WTC11 (cell line): ENCODE results near the gene IRF8. TPM values are rescaled to one million over a fixed set of nuclear protein-coding genes. Genes with fewer than 3 reads are reported as not detected.

ENCODE experiments used
- ATAC-seq: fragments of 200-7000 bp; cut with Tn5 transposase; 2 replicates; pipeline ENCODE4 v1.10.0; 2021; ENCODE audit warnings: mild to moderate bottlenecking, moderate library complexity
- CTCF ChIA-PET: fragments of 300-600 bp; sonication (Branson Sonifier 250); formaldehyde crosslinking; loops from one replicate; lab custom pipeline; 2021; ENCODE audit warnings: antibody characterized with exemption; lab: Charles Lee
- POLR2A ChIA-PET: fragments of 350-600 bp; sonication (Branson Sonifier 250); formaldehyde crosslinking; loops from one replicate; lab custom pipeline; 2021; ENCODE audit warnings: antibody characterized with exemption; lab: Charles Lee
- DNase-seq: peaks from one replicate; pipeline ENCODE4 v3.0.0; 2021; ENCODE audit warnings: low spot score
- H3K27ac Mint-ChIP-seq: 2 replicates; pipeline ENCODE4 v1.8.0; 2021; ENCODE audit warnings: mixed read lengths
- H3K27me3 Mint-ChIP-seq: 2 replicates; pipeline ENCODE4 v1.8.0; 2021; ENCODE audit warnings: low read depth, mild to moderate bottlenecking, moderate library complexity, mixed read lengths
- H3K36me3 Mint-ChIP-seq: 2 replicates; pipeline ENCODE4 v1.8.0; 2021; ENCODE audit warnings: mixed read lengths
- H3K4me1 Mint-ChIP-seq: 2 replicates; pipeline ENCODE4 v1.8.0; 2022; ENCODE audit warnings: mixed read lengths
- H3K4me3 Mint-ChIP-seq: 2 replicates; pipeline ENCODE4 v1.8.0; 2021; ENCODE audit warnings: mild to moderate bottlenecking, moderate library complexity, mixed read lengths
- H3K9me3 Mint-ChIP-seq: 2 replicates; pipeline ENCODE4 v1.8.0; 2021; ENCODE audit warnings: mixed read lengths
- AR ChIP-seq: fragments of 250-450 bp; sonication (Bioruptor Pico); IDR thresholded peaks from 2 replicates; pipeline ENCODE4 v1.9.0; 2021; ENCODE audit warnings: mild to moderate bottlenecking
- ATF2 ChIP-seq: sonication (generic); formaldehyde crosslinking; IDR thresholded peaks from 2 replicates; pipeline ENCODE4 v1.8.1; 2022; ENCODE audit warnings: low read depth, missing genetic modification reagents, borderline replicate concordance
- CBFB ChIP-seq: sonication (generic); formaldehyde crosslinking; IDR thresholded peaks from 2 replicates; pipeline ENCODE4 v1.8.1; 2022; ENCODE audit warnings: mild to moderate bottlenecking, low read depth, missing genetic modification reagents
- CDX4 ChIP-seq: fragments of 250-450 bp; sonication (Bioruptor Pico); IDR thresholded peaks from 2 replicates; pipeline ENCODE4 v1.9.0; 2021; ENCODE audit warnings: moderate library complexity, mild to moderate bottlenecking, inconsistent platforms, borderline replicate concordance
- E2F4 ChIP-seq: sonication (generic); formaldehyde crosslinking; IDR thresholded peaks from 2 replicates; pipeline ENCODE4 v1.8.1; 2022; ENCODE audit warnings: low read depth, mild to moderate bottlenecking, moderate library complexity, missing genetic modification reagents, borderline replicate concordance
- E2F5 ChIP-seq: sonication (generic); formaldehyde crosslinking; IDR thresholded peaks from 2 replicates; pipeline ENCODE4 v1.8.1; 2022; ENCODE audit warnings: mild to moderate bottlenecking, moderate library complexity, missing genetic modification reagents
- FOXK1 ChIP-seq: sonication (generic); formaldehyde crosslinking; IDR thresholded peaks from 2 replicates; pipeline ENCODE4 v1.8.0; 2022; ENCODE audit warnings: mild to moderate bottlenecking, moderate library complexity, missing genetic modification reagents
- GRHL2 ChIP-seq: fragments of 250-450 bp; sonication (Bioruptor Pico); IDR thresholded peaks from 2 replicates; pipeline ENCODE4 v1.8.0; 2022; ENCODE audit warnings: mild to moderate bottlenecking, moderate library complexity; ENCODE audit not compliant: insufficient replicate concordance, severe bottlenecking
- GTF2I ChIP-seq: fragments of 250-450 bp; sonication (Bioruptor Pico); conservative IDR thresholded peaks from 2 replicates; pipeline ENCODE4 v1.4.0; 2021; ENCODE audit warnings: mild to moderate bottlenecking
- HMGA2 ChIP-seq: fragments of 250-450 bp; sonication (Bioruptor Pico); IDR thresholded peaks from 2 replicates; pipeline ENCODE4 v1.4.0; 2021; ENCODE audit warnings: mild to moderate bottlenecking, moderate library complexity
- IRF2 ChIP-seq: sonication (generic); formaldehyde crosslinking; IDR thresholded peaks from 2 replicates; pipeline ENCODE4 v1.8.0; 2022; ENCODE audit warnings: low read depth, missing genetic modification reagents, borderline replicate concordance
- MLX ChIP-seq: sonication (generic); formaldehyde crosslinking; IDR thresholded peaks from 2 replicates; pipeline ENCODE4 v1.8.1; 2023; ENCODE audit warnings: mild to moderate bottlenecking, missing genetic modification reagents, moderate library complexity
- PREB ChIP-seq: sonication (generic); formaldehyde crosslinking; IDR thresholded peaks from 2 replicates; pipeline ENCODE4 v1.8.1; 2022; ENCODE audit warnings: mild to moderate bottlenecking, missing genetic modification reagents, moderate library complexity, borderline replicate concordance
- SMAD4 ChIP-seq: sonication (generic); formaldehyde crosslinking; IDR thresholded peaks from 2 replicates; pipeline ENCODE4 v1.8.0; 2022; ENCODE audit warnings: mild to moderate bottlenecking, missing genetic modification reagents
- TCF7 ChIP-seq: sonication (generic); formaldehyde crosslinking; IDR thresholded peaks from 2 replicates; pipeline ENCODE4 v1.8.0; 2022; ENCODE audit warnings: mild to moderate bottlenecking, low read depth, missing genetic modification reagents, moderate library complexity
- TEAD4 ChIP-seq: sonication (generic); formaldehyde crosslinking; IDR thresholded peaks from 2 replicates; pipeline ENCODE4 v1.8.0; 2022; ENCODE audit warnings: mild to moderate bottlenecking, missing genetic modification reagents
- TP53 ChIP-seq: sonication (generic); formaldehyde crosslinking; IDR thresholded peaks from 2 replicates; pipeline ENCODE4 v1.8.1; 2023; ENCODE audit warnings: mild to moderate bottlenecking, missing genetic modification reagents
- USF1 ChIP-seq: sonication (generic); formaldehyde crosslinking; IDR thresholded peaks from 2 replicates; pipeline ENCODE4 v1.8.0; 2022; ENCODE audit warnings: mild to moderate bottlenecking, missing genetic modification reagents
- ZMAT4 ChIP-seq: fragments of 250-450 bp; sonication (Bioruptor Pico); IDR thresholded peaks from 2 replicates; pipeline ENCODE4 v1.9.0; 2021; ENCODE audit warnings: mild to moderate bottlenecking
- ZNF263 ChIP-seq: sonication (generic); formaldehyde crosslinking; IDR thresholded peaks from 2 replicates; pipeline ENCODE4 v1.8.1; 2022; ENCODE audit warnings: low read depth, mild to moderate bottlenecking, moderate library complexity, missing genetic modification reagents
- ZSCAN18 ChIP-seq: fragments of 250-450 bp; sonication (Bioruptor Pico); IDR thresholded peaks from 2 replicates; pipeline ENCODE4 v2.1.2; 2022; ENCODE audit warnings: mild to moderate bottlenecking, moderate library complexity
- total RNA-seq: library from RNA; stranded (reverse); gene quantifications from 3 replicates; pipeline ENCODE4 v1.2.3, GENCODE V29; 2021

Gene IRF8
- total RNA-seq, 1 experiment from 2014 or later, result 1.1 TPM

- TF ChIP-seq GRHL2 (CRISPR knock-in tag) (no peak), AR (no peak), USF1 (CRISPR knock-in tag) (no peak), E2F5 (CRISPR knock-in tag) (no peak), GTF2I (CRISPR knock-in tag) (no peak), ZSCAN18 (CRISPR knock-in tag) (no peak), ATF2 (CRISPR knock-in tag) (no peak), TEAD4 (CRISPR knock-in tag) (no peak), IRF2 (CRISPR knock-in tag) (no peak), MLX (CRISPR knock-in tag) (no peak)
Measured at GRCh38 chr16:85952811-85953210, 53.8 kb downstream of the IRF8 start (continued).

GRCh38 chr16:85954927-85955519, 56.1 kb downstream of the IRF8 start:
- Mint-ChIP-seq H3K27me3 (no peaks in the 10 kb centered on the region; the same call in 1 of the 2 replicates), H3K4me3 (no peak overlapping the region), H3K4me1 (no peaks in the 10 kb centered on the region), H3K36me3 (no peaks in the 10 kb centered on the region), H3K9me3 (no peaks in the 10 kb centered on the region), H3K27ac (no peak overlapping the region)
- CTCF ChIA-PET, result interaction anchor here (0.9 to 1.3 kb wide), 4 partner anchors 33 to 136 kb away, joined by 4 to 9 read pairs (median 6); no protein-coding TSS in a partner anchor
- ATAC-seq, result no peak
- DNase-seq, result no peak
- POLR2A ChIA-PET, result no interaction called here
- no peak for TF ChIP-seq SMAD4
- TF ChIP-seq FOXK1 (CRISPR knock-in tag), result no peak
- no peak for TF ChIP-seq TCF7 (CRISPR knock-in tag)
- no peak for TF ChIP-seq CDX4 (CRISPR knock-in tag)
- no peak for TF ChIP-seq TP53 (CRISPR knock-in tag)
- TF ChIP-seq ZMAT4 (CRISPR knock-in tag), result no peak
- no peak for TF ChIP-seq CBFB (CRISPR knock-in tag)
- no peak for TF ChIP-seq PREB (CRISPR knock-in tag)
- TF ChIP-seq ZNF263 (CRISPR knock-in tag), result no peak
- TF ChIP-seq GTF2I (CRISPR knock-in tag), result no peak
- no peak for TF ChIP-seq HMGA2 (CRISPR knock-in tag)
- TF ChIP-seq E2F4 (CRISPR knock-in tag), result no peak
